ENCODE results near the gene ENTPD7.
A peak's percentile ranks its signal among the peaks of the same experiment; 100 is the strongest.
"Not testable (repeated sequence)": the region's sequence is repeated elsewhere in the genome, so short reads cannot be mapped to it uniquely, and the experiment has no call there.

Gene ENTPD7

GRCh38 chr10:99711129-99711719, 51.9 kb downstream of the ENTPD7 start:
- in situ Hi-C loops (cut with HindIII; ENCODE audit: low pct_unique_long_range_greater_than_20kb, low sequenced_read_pairs), result no loop called here
- TF ChIP-seq JUND (IDR thresholded peaks at IDR 0.05; ENCODE audit: low read depth), result no peak
- peak; percentile 23 to 76 for DNase-seq (ENCODE audit: low read depth in 1 of 2, low spot score in 1 of 2)

GRCh38 chr10:99714446-99714845, 55.1 kb downstream of the ENTPD7 start:
- in situ Hi-C loops (cut with HindIII; ENCODE audit: low pct_unique_long_range_greater_than_20kb, low sequenced_read_pairs), result no loop called here
- no peak for DNase-seq (ENCODE audit: low read depth in 1 of 2, low spot score in 1 of 2)
- no peak for TF ChIP-seq JUND (IDR thresholded peaks at IDR 0.05; ENCODE audit: low read depth)

DNA sequence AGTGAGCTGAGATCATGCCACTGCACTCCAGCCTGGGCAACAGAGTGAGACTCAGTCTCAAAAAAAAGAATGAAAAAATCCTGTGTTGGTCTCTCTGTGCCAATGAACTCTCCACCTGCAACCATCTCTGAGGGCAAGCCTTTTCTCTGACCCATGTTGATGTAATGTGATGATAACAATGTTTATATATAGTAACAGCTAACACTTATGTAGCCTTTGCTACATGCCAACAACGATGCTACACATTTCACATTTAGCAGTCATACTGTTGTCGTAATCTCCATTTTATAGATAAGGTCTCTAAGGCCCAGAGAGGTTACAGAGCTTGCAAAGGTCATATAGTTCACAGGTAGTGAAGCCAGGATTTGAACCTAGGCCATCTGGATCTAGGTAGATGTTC, 61.1 kb downstream of the ENTPD7 start:
- TF ChIP-seq JUND (IDR thresholded peaks at IDR 0.05; ENCODE audit: low read depth), result no peak
- in situ Hi-C loops (cut with HindIII; ENCODE audit: low pct_unique_long_range_greater_than_20kb, low sequenced_read_pairs), result no loop called here
- DNase-seq (ENCODE audit: low read depth in 1 of 2, low spot score in 1 of 2), result no peak

GRCh38 chr10:99730026-99730425, 70.7 kb downstream of the ENTPD7 start:
- DNase-seq (ENCODE audit: low read depth in 1 of 2, low spot score in 1 of 2), result no peak
- TF ChIP-seq JUND (IDR thresholded peaks at IDR 0.05; ENCODE audit: low read depth), result no peak
- in situ Hi-C loops (cut with HindIII; ENCODE audit: low pct_unique_long_range_greater_than_20kb, low sequenced_read_pairs), result no loop called here

GRCh38 chr10:99731306-99732032, 72.2 kb downstream of the ENTPD7 start:
- DNase-seq (ENCODE audit: low read depth in 1 of 2, low spot score in 1 of 2), result no peak
- TF ChIP-seq JUND (IDR thresholded peaks at IDR 0.05; ENCODE audit: low read depth), result no peak
- in situ Hi-C loops (cut with HindIII; ENCODE audit: low pct_unique_long_range_greater_than_20kb, low sequenced_read_pairs), result no loop called here

DNA sequence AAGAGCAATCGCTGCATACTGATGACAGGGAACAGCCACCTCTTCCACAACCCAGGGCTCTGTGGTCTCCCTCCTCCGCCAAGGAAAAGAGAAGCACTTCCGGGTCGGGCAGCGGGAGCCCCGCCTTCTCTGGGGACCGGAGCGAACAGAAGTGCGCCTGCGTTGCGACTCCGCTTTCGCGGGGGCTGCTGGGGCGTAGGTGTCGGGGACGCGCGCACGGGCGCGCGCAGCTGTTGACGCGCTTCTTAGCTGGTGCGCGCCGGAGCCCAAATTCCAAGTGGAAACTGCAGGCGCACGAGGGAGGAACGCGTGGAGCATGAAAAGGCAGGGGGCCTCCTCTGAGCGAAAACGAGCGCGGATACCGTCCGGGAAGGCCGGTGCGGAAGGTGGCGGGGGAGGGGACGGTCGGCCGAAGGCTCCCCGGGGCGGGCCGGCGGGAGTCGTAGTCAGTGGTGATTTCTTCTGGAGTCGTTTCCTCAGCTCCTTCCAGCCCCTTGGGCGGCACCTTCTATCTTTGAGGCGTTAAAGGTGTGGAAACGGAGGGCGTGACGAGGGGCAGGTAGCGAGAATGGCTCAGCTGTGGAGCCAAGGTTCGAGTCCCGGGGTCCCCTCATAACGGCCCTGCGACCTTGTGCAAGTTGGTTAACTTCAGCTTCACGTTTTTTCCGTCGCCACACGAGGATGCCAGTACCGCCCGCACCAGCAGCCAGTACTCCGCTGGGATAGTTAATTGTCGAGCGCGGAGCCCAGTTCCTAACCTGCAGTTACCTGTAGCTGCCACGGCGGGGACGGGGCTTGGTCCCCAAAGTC, 72.9 kb downstream of the ENTPD7 start, which contains the start of the genes COX15 and CUTC:
TSS of gene COX15 (minus strand) at position 95 of the 810 bp plus-strand sequence. CDS start at position 17, 78 bp downstream.
TSS of gene CUTC (plus strand) at position 202 of the 810 bp plus-strand sequence. CDS start at position 317, 115 bp downstream.
- peak; percentile 77 to 99 for DNase-seq (ENCODE audit: low read depth in 1 of 2, low spot score in 1 of 2)
- in situ Hi-C loops (cut with HindIII; ENCODE audit: low pct_unique_long_range_greater_than_20kb, low sequenced_read_pairs), result no loop called here
- TF ChIP-seq JUND (IDR thresholded peaks at IDR 0.05; ENCODE audit: low read depth), result no peak

GRCh38 chr10:99733366-99733765, 74.1 kb downstream of the ENTPD7 start:
- no peak for TF ChIP-seq JUND (IDR thresholded peaks at IDR 0.05; ENCODE audit: low read depth)
- in situ Hi-C loops (cut with HindIII; ENCODE audit: low pct_unique_long_range_greater_than_20kb, low sequenced_read_pairs), result no loop called here
- DNase-seq (ENCODE audit: low read depth in 1 of 2, low spot score in 1 of 2), result peak in 1 of 2 experiments; percentile 52

DNA sequence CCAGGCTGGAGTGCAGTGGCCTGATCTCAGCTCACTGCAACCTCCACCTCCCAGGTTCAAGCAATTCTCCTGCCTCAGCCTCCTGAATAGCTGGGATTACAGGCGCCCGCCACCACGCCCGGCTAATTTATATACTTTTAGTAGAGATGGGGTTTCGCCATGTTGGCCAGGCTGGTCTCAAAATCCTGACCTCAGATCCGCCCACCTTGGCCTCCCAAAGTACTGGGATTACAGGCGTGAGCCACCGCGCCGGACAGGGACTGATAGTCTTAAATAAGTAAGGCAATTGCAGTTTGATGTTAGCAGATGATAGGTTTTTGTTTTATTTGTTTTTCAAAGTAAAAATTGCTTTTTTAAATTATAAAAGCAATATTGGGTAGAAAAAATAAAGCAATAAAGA, 74.8 kb downstream of the ENTPD7 start:
- in situ Hi-C loops (cut with HindIII; ENCODE audit: low pct_unique_long_range_greater_than_20kb, low sequenced_read_pairs); DNase-seq (ENCODE audit: low read depth in 1 of 2, low spot score in 1 of 2): not testable (repeated sequence)

DNA sequence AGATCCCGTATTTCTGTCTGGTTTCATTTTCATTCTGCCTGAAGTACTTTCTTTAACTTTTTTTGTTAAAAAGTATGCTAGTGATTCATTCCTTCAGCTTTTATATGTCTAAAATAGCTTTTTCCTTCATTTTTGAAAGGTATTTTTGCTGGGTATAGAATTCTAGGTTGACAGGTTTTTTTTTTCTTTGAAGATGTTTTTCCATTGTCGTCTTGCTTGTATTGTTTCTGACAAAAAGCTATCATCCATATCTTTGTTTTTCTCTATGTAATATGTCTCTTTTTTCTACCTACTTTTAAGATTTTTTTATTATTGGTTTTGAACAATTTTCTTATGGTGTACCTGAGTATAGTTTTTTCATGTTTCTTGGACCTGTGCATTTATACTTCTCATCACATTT, 81.0 kb downstream of the ENTPD7 start:
- in situ Hi-C loops (cut with HindIII; ENCODE audit: low pct_unique_long_range_greater_than_20kb, low sequenced_read_pairs), result no loop called here
- TF ChIP-seq JUND (IDR thresholded peaks at IDR 0.05; ENCODE audit: low read depth), result no peak
- no peak for DNase-seq (ENCODE audit: low read depth in 1 of 2, low spot score in 1 of 2)

DNA sequence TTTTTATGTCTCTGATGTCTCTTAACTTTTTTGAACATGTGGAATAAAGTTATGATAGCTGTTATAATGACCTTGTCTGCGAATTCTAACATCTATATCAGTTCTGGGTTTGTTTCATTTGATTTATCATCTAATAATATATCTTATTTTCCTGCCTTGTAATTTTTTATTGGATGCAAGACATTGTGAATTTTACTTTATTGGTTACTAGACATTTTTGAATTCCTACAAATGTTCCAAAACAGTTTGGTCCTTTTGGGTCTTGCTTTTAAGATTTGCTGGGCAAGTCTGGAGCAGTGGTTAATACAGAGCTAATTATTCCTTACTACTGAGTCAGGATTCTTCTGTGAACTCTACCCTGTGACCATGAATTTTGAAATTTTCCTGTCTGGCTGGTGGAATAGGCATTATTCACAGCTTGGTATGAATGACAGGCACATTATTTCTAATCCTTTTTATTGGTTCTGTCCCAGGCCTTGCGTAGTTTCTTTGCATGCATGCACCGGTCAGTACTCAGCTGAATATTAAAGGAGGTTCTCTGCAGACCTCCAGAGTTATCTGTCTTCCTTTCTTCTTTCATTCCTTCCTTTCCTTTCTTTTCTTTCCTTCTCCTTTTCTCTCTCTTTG, 81.7 kb downstream of the ENTPD7 start:
- in situ Hi-C loops (cut with HindIII; ENCODE audit: low pct_unique_long_range_greater_than_20kb, low sequenced_read_pairs), result no loop called here
- TF ChIP-seq JUND (IDR thresholded peaks at IDR 0.05; ENCODE audit: low read depth), result no peak
- DNase-seq (ENCODE audit: low read depth in 1 of 2, low spot score in 1 of 2), result no peak

GRCh38 chr10:99742254-99742653, 82.9 kb downstream of the ENTPD7 start:
- DNase-seq (ENCODE audit: low read depth in 1 of 2, low spot score in 1 of 2), result no peak
- TF ChIP-seq JUND (IDR thresholded peaks at IDR 0.05; ENCODE audit: low read depth), result no peak
- in situ Hi-C loops (cut with HindIII; ENCODE audit: low pct_unique_long_range_greater_than_20kb, low sequenced_read_pairs), result no loop called here

- in situ Hi-C loops (cut with HindIII; ENCODE audit: low pct_unique_long_range_greater_than_20kb, low sequenced_read_pairs), result no loop called here
- TF ChIP-seq JUND (IDR thresholded peaks at IDR 0.05; ENCODE audit: low read depth), result no peak
- no peak for DNase-seq (ENCODE audit: low read depth in 1 of 2, low spot score in 1 of 2)
These were observed 83.4 kb downstream of the ENTPD7 start for GRCh38 chr10:99742701-99743100.
